Measurements from ENCODE around the gene RAB6B.

Gene RAB6B

DNA sequence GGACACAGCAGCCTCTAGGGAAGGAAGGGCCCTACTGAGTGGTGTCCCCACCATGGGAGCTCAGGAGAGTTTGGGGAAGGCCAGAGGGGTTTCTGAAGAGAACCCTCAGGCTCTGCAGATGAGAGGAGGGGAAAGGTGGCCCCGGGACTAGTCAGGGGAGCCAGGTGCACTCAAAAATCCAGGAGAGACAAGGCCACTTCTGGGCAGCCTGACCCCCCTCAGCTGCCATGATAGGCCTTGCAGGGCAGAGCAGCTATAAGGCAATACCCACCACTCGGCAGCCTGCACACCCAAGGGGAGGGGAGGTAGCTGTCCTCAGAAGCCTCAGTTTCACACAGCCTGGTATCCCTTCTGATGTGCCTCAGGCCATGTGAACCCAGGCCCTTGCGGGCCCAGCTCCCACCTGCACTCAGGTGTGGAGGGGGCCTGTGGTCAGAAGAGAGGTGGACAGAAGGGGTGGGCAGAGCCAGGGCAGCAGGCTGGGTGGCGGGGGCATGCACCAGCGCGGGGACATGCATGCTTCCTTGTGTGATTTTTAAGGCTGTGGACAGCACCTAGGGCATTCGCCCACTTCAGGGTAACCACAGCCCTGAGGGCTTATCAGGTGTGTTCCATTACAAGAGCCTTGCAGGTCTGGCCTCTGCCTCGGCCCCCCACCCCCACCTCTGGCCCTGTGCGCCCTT lies 55.5 kb downstream of the RAB6B start:
- H3K9ac ChIP-seq (ENCODE audit: low read length in 2 of 2): no peak overlapping the region
- peaks cover 13 to 27% of the 10 kb centered on the region in 2 donors for H3K36me3 ChIP-seq (ENCODE audit: control insufficient read depth in 2 of 2, insufficient read depth in 2 of 2, low read length in 2 of 2)
- H3K4me3 ChIP-seq (ENCODE audit: low read length in 2 of 2): no peak overlapping the region
- H3K27ac ChIP-seq (ENCODE audit: low read length): no peak overlapping the region
- H3K27me3 ChIP-seq (ENCODE audit: control insufficient read depth in 1 of 2, insufficient read depth in 2 of 2, low read length in 2 of 2): no peaks in the 10 kb centered on the region
- no peaks in the 10 kb centered on the region for H3K4me1 ChIP-seq (ENCODE audit: control insufficient read depth, insufficient read depth, low read length)
- no peaks in the 10 kb centered on the region for H3K9me3 ChIP-seq (ENCODE audit: control insufficient read depth in 2 of 2, low read length in 2 of 2)

GRCh38 chr3:133838916-133839800 lies 56.5 kb downstream of the RAB6B start:
- no peak overlapping the region for H3K27ac ChIP-seq (ENCODE audit: low read length)
- H3K4me3 ChIP-seq (ENCODE audit: low read length in 2 of 2): no peak overlapping the region
- H3K27me3 ChIP-seq (ENCODE audit: control insufficient read depth in 1 of 2, insufficient read depth in 2 of 2, low read length in 2 of 2): no peaks in the 10 kb centered on the region
- no peaks in the 10 kb centered on the region for H3K9me3 ChIP-seq (ENCODE audit: control insufficient read depth in 2 of 2, low read length in 2 of 2)
- H3K36me3 ChIP-seq (ENCODE audit: control insufficient read depth in 2 of 2, insufficient read depth in 2 of 2, low read length in 2 of 2): peaks cover 13 to 33% of the 10 kb centered on the region in 2 donors
- H3K4me1 ChIP-seq (ENCODE audit: control insufficient read depth, insufficient read depth, low read length): no peaks in the 10 kb centered on the region
- H3K9ac ChIP-seq (ENCODE audit: low read length in 2 of 2): no peak overlapping the region

DNA sequence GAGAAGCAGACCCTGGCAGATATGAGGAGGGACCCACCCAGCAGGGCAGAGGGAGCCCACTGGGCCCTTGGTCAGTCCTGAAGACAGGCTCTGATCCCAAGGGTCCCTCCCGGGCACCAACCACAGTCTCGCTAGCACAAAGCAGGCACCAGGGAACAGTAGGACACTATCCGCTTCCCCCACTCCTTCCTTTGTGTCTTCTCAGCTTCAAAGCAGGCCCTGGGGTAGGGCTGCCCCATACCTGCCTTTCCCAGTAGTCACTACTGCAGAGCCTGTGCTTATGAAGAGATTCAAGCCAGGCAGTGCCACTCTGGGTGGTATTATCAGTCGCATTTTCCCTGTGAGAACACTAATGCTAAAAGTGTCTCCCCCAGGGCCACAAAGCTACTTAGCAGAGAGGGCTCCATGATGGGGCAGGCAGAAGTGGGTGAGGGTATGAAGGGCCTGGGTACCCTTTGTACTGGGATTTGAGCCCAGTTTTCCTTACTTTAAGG lies 57.3 kb downstream of the RAB6B start:
- Histone ChIP-seq H3K4me1 (ENCODE audit: control insufficient read depth, insufficient read depth, low read length) (no peaks in the 10 kb centered on the region), H3K4me3 (ENCODE audit: low read length in 2 of 2) (no peak overlapping the region), H3K27ac (ENCODE audit: low read length) (no peak overlapping the region), H3K27me3 (ENCODE audit: control insufficient read depth in 1 of 2, insufficient read depth in 2 of 2, low read length in 2 of 2) (no peaks in the 10 kb centered on the region), H3K9me3 (ENCODE audit: control insufficient read depth in 2 of 2, low read length in 2 of 2) (no peaks in the 10 kb centered on the region), H3K9ac (ENCODE audit: low read length in 2 of 2) (no peak overlapping the region), H3K36me3 (ENCODE audit: control insufficient read depth in 2 of 2, insufficient read depth in 2 of 2, low read length in 2 of 2) (peaks cover 13 to 33% of the 10 kb centered on the region in 2 donors)

DNA sequence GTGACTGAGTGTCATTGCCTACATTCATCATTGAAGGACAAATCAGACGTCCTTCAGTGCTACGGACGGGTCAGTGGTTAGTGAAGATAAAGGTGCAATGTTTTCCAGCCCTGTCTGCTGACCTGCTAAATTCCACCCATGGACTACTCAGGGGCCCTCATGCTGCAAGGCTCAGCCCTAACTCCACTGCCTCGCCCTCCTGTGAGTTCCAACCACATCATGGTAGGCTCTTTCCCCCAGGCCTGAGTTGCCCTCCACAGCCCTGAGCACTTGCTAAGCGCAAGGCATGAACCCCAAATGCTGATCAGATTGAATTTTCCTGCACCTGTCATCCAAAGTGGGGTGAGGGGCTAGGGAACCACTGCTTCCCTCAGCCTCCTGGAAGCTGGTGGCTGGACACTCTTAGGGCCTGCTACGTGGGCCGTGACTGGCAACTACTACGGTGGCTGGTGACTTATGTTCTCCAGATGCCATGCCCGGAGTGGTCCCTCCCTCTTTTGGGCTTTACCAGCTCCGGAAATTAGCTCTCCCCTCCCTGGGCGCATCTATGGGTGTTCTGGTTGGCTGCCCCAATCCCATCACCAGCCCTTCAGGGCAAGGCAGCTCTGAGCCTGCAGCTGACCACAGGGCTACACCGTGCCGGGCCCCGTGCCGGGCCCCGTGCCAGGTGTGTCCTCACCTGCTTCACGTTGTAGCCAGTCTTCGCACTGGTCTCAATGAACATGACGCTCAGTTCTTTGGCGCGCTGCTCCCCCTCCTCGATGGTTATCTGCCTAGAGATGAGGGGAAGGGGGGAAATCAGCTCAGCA lies 58.0 kb downstream of the RAB6B start:
- Histone ChIP-seq H3K27ac (ENCODE audit: low read length) (no peak overlapping the region), H3K4me1 (ENCODE audit: control insufficient read depth, insufficient read depth, low read length) (no peaks in the 10 kb centered on the region), H3K9me3 (ENCODE audit: control insufficient read depth in 2 of 2, low read length in 2 of 2) (no peaks in the 10 kb centered on the region), H3K27me3 (ENCODE audit: control insufficient read depth in 1 of 2, insufficient read depth in 2 of 2, low read length in 2 of 2) (no peaks in the 10 kb centered on the region), H3K4me3 (ENCODE audit: low read length in 2 of 2) (no peak overlapping the region), H3K9ac (ENCODE audit: low read length in 2 of 2) (no peak overlapping the region), H3K36me3 (ENCODE audit: control insufficient read depth in 2 of 2, insufficient read depth in 2 of 2, low read length in 2 of 2) (peaks cover 13 to 33% of the 10 kb centered on the region in 2 donors)

DNA sequence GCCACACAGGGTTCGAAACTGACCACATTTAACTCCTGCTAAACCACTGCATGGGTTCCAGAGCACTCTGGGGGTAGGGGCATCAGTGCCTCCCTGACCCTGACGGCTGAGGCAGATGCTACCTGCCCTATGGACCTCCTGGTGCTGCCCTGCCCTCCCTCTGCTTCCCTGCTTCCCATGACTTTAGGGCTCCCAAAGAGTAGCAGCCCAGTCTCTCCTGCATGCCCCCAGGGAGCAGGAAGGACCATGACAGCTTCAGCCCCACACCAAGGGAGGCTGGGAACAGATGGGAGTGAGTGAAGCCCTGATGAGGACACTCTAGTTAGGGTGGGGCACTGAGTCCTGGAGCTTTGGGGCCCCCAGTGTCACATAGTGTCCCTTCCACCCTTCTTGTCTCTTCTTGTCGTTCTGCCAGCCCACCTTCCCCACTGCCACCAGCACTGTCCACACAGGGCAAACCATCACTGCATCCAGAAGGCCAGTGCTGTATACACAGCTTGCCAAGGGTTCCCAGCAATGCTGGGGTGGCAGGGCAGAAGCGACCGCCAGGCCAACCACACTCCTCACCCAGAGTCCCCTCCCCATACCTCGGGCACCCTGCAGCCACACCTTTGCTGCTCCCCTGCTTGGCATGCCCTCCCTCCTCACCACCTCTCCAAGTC lies 59.1 kb downstream of the RAB6B start:
- H3K4me1 ChIP-seq (ENCODE audit: control insufficient read depth, insufficient read depth, low read length): no peaks in the 10 kb centered on the region
- H3K27me3 ChIP-seq (ENCODE audit: control insufficient read depth in 1 of 2, insufficient read depth in 2 of 2, low read length in 2 of 2): no peaks in the 10 kb centered on the region
- H3K36me3 ChIP-seq (ENCODE audit: control insufficient read depth in 2 of 2, insufficient read depth in 2 of 2, low read length in 2 of 2): peaks cover 13 to 35% of the 10 kb centered on the region in 2 donors
- H3K9me3 ChIP-seq (ENCODE audit: control insufficient read depth in 2 of 2, low read length in 2 of 2): no peaks in the 10 kb centered on the region
- H3K9ac ChIP-seq (ENCODE audit: low read length in 2 of 2): no peak overlapping the region
- H3K4me3 ChIP-seq (ENCODE audit: low read length in 2 of 2): no peak overlapping the region
- no peak overlapping the region for H3K27ac ChIP-seq (ENCODE audit: low read length)

DNA sequence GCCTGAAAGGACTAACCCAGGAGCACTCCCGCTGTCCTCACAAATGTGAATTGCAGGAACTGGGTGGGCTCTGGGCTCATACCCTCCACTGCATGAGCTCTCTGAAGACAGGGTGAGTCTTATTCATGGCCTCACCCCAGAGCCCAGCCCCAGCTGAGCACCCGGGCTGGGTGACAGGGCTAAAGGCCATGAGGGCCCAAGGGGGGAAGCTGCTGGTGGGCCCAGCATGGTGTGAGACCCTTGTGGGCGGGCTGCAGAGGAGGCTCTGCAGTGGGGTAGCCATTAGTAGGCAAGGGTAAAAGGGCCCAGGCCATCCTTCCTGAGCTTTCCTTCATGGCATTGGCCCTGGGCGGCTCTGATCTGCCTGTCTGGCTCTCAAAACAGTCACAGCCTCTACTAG lies 59.7 kb downstream of the RAB6B start:
- Histone ChIP-seq H3K9me3 (ENCODE audit: control insufficient read depth in 2 of 2, low read length in 2 of 2) (no peaks in the 10 kb centered on the region), H3K27me3 (ENCODE audit: control insufficient read depth in 1 of 2, insufficient read depth in 2 of 2, low read length in 2 of 2) (no peaks in the 10 kb centered on the region), H3K36me3 (ENCODE audit: control insufficient read depth in 2 of 2, insufficient read depth in 2 of 2, low read length in 2 of 2) (peaks cover 13 to 33% of the 10 kb centered on the region in 2 donors), H3K9ac (ENCODE audit: low read length in 2 of 2) (no peak overlapping the region), H3K27ac (ENCODE audit: low read length) (no peak overlapping the region), H3K4me3 (ENCODE audit: low read length in 2 of 2) (no peak overlapping the region), H3K4me1 (ENCODE audit: control insufficient read depth, insufficient read depth, low read length) (no peaks in the 10 kb centered on the region)

DNA sequence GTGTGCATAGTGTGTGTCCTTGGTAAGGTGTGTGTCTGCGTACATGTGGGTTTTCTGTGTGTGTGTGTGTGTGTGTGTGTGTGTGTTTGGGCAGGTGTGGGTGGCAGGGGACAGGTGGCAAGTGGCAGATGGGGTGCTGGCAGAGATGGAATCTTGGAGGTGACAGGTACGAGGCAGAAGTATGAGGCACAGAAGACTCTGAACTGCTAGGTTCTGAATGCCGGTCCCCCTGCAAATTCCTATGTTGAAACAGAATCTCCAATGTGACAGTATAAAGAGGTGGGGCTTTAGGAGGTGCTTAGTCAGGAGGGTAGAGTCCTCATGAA lies 60.3 kb downstream of the RAB6B start:
- Histone ChIP-seq H3K9me3 (ENCODE audit: control insufficient read depth in 2 of 2, low read length in 2 of 2) (no peaks in the 10 kb centered on the region), H3K9ac (ENCODE audit: low read length in 2 of 2) (no peak overlapping the region), H3K4me1 (ENCODE audit: control insufficient read depth, insufficient read depth, low read length) (no peaks in the 10 kb centered on the region), H3K36me3 (ENCODE audit: control insufficient read depth in 2 of 2, insufficient read depth in 2 of 2, low read length in 2 of 2) (peaks cover 13 to 29% of the 10 kb centered on the region in 2 donors), H3K27ac (ENCODE audit: low read length) (no peak overlapping the region), H3K27me3 (ENCODE audit: control insufficient read depth in 1 of 2, insufficient read depth in 2 of 2, low read length in 2 of 2) (no peaks in the 10 kb centered on the region), H3K4me3 (ENCODE audit: low read length in 2 of 2) (no peak overlapping the region)

- Histone ChIP-seq H3K9me3 (ENCODE audit: control insufficient read depth in 2 of 2, low read length in 2 of 2) (no peaks in the 10 kb centered on the region), H3K36me3 (ENCODE audit: control insufficient read depth in 2 of 2, insufficient read depth in 2 of 2, low read length in 2 of 2) (peaks cover 13 to 29% of the 10 kb centered on the region in 2 donors), H3K27me3 (ENCODE audit: control insufficient read depth in 1 of 2, insufficient read depth in 2 of 2, low read length in 2 of 2) (no peaks in the 10 kb centered on the region), H3K4me3 (ENCODE audit: low read length in 2 of 2) (no peak overlapping the region), H3K4me1 (ENCODE audit: control insufficient read depth, insufficient read depth, low read length) (no peaks in the 10 kb centered on the region), H3K9ac (ENCODE audit: low read length in 2 of 2) (no peak overlapping the region), H3K27ac (ENCODE audit: low read length) (no peak overlapping the region)
These were observed 60.9 kb downstream of the RAB6B start for GRCh38 chr3:133834621-133835417.

DNA sequence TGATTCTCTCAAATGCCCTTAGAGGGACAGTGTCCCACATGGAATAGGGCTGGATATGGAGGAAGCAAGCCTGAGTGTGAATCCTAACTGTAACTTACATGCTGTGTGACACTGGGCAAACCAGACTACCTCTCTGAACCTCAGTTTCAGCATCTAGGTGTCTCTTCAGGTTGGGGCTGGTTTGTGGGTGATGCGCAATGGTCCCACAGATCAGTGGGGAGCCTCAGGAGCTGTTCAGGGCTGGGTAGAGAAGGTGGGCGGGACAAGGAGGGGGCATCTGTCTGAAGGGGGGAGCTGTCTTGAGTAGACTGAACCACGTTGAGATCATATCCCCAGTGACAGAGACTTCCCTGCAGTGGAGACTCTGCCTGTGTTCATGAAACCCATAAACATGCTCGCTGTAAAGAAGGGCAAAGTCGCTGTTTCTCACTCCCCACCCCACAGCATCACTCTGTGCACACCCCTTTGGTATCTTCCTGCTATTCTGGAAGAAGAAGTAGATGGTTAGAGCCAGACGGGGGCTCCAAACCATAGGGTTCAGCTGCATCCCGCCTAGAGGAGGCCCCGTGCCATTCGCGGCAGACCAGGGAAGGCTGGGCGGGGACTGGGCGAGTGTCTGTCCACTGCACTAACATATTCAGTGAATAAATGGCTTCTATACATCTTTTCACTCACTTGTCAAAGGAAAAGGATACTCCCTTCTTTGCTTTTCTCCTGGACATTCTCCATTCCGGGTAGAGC lies 61.6 kb downstream of the RAB6B start:
- Histone ChIP-seq H3K27me3 (ENCODE audit: control insufficient read depth in 1 of 2, insufficient read depth in 2 of 2, low read length in 2 of 2) (no peaks in the 10 kb centered on the region), H3K4me1 (ENCODE audit: control insufficient read depth, insufficient read depth, low read length) (no peaks in the 10 kb centered on the region), H3K4me3 (ENCODE audit: low read length in 2 of 2) (no peak overlapping the region), H3K27ac (ENCODE audit: low read length) (no peak overlapping the region), H3K9ac (ENCODE audit: low read length in 2 of 2) (no peak overlapping the region), H3K36me3 (ENCODE audit: control insufficient read depth in 2 of 2, insufficient read depth in 2 of 2, low read length in 2 of 2) (peaks cover 7 to 25% of the 10 kb centered on the region in 2 donors), H3K9me3 (ENCODE audit: control insufficient read depth in 2 of 2, low read length in 2 of 2) (no peaks in the 10 kb centered on the region)

Data from stomach smooth muscle (tissue), 2 donors.